HG02588 (cell line): ENCODE measurements around the gene AHCYL2.

Source experiments
- ATAC-seq: cut with Tn5 transposase; IDR thresholded peaks from one replicate; pipeline ENCODE4 v1.9.1; 2021; ENCODE audit warnings: mild to moderate bottlenecking, moderate library complexity; ENCODE audit not compliant: unreplicated experiment

AHCYL2 gene

DNA sequence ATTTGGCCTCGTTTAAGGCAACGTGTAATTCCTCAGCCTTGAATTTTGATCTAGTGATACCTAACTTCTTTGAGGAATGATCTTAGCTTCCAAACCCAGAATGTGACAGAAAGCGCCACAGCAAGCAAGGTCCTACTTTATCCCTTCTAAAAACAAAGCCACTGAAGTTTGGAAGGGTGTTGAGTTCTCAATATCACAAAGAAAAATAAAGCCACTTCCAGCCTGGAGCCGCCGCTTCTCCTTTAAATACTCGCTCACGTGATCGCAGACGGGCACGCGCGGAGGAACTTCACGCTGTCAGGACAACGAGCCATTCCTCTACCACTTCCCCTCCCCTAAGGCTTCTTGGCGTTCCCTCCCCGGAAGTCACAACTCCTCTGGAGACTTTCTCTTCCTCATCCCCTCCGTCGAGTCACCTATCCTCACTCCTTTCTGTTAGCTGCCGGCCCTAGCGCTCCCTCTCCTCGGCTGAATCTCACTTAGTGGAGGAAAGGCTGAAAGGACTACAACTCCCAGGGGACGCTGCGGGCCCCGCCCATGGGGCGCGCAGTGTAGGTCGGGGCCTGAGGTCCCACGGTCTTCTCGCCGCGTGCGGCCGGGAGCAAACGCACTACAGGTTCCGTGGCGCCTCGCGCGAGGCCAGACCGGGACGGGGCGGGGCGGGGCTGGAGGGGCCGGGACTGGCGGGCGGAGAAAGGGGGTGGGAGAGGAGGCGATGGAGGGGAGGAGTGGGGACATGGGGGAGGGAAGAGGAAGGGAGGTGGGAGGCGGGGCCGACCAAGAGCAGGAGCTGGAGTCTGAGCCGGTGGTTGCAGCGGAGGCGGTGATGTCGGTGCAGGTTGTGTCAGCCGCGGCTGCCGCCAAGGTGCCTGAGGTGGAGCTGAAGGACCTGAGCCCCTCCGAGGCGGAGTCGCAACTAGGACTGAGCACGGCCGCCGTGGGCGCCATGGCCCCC is at the start of gene AHCYL2:
TSS of gene AHCYL2 (plus strand) at position 780 of the 955 bp plus-strand sequence.
- peak; percentile 90 for ATAC-seq

DNA sequence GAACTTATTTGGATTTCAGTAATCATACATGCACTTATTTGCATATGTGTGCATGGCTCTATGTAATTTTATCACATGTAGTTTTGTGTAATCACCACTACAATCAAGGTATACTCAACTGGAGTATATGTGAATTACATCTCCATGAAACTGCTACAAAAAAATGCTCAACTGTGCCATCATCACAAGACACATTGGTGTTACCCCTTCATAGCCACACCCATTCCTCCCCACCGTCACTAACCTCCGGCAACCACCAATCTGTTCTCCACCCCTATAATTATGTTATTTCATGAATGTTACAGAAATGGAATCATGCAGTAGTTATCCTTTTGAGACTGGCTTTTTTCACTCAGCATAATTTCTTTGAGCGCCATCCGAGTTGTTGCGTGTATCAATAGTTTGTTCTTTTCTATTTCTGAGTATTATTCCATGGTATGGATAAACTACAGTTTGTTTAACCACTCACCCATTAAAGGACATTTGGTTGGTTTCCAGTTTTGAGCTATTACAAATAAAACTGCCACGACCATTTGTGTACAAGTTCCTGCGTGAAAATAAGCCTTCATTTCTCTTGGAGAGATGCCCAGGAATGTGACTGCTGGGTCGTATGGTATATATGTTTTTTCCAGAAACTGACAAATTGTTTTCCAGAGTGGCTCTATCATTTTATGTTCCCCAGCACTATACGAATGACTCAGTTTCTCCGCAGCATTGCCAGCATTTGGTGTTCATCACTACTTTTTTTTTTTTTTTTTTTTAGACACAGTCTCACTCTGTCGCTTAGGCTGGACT is 47.7 kb upstream of the AHCYL2 start:
- ATAC-seq: no peak

DNA sequence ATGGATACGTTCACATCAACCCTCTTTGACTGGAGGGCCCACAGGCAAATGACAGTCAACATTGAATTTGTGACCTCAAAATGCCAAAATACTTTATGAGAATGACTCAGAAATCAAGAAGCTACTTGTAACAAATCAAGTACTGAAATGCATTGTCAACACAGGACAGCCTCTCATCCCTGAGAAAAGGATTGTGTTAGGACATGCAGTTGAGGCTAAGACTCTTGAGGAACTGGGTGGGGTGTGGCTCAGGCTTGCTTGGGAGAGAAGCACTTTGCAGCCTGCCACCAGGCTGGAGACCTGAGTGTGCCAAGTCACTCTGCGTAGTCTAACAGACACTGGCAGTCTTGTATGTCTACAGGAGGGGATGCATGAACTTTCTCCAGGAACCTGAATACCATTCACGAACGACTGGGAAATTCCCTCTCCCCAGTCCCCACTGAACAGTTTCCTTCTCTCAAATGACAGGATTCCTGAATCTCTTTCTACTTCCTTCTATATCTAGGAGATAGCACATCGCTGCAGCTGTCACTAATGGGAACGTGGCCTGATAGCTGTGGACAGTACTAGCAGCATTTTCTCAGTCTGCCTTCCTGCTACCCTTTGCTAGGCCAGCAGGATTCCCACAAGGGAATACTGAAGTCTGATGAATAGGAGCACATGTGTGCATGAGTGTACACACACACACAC is 39.7 kb upstream of the AHCYL2 start:
- ATAC-seq: no peak

DNA sequence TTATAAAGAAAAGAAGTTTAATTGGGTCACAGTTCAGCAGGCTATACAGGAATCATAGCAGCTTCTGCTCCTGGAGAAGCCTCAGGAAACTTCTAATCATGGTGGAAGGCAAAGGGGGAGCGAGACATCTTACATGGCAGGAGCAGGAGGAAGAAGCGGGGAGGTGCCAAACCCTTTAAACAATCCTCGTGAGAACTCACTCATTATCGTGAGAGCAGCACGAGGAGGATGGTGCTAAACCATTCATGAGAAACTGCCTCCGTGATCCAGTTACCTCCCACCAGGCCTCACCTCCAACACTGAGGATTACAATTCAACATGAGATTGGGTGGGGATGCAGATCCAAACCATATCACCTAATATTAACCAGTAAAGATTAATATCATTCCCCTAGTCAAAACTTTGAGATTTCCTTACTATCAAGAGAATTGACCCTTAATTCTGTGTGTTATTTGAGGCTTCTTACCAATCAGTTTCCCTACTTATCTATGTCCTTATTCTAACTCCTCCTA is 38.0 kb upstream of the AHCYL2 start:
- no peak for ATAC-seq

DNA sequence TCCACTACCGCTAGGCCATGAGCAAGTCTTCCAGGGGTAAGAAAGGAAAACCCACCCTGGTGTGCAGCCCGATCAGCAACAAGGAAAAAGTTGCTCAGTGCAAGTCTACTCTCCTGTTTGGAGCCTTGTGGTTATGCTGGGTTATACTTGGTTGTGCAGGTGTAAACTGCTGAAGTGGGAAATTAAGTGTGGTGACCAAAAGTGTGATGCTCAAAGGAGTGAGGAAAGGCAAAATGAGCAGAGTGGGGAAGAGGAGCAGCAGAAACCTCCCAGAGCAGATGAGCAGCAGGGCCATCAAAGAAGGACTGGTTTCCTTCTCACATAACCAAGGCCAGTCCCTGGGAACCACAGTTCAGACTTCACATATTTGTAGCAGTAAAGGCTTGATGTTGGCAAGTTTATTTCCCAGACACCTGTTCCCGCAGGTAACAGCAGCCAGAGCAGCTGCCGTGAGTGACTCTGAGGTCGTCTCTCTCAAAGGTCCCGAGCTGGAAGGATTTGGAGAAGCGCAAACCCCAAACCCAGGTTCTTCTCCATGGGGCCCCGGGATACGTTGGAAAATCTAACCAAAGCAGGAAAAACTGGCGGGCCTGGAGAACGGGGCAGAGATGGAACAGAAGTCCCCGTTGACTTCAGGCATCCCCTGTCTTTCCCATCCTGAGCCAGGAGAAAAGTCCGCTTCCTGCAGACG is 37.0 kb upstream of the AHCYL2 start:
- no peak for ATAC-seq

DNA sequence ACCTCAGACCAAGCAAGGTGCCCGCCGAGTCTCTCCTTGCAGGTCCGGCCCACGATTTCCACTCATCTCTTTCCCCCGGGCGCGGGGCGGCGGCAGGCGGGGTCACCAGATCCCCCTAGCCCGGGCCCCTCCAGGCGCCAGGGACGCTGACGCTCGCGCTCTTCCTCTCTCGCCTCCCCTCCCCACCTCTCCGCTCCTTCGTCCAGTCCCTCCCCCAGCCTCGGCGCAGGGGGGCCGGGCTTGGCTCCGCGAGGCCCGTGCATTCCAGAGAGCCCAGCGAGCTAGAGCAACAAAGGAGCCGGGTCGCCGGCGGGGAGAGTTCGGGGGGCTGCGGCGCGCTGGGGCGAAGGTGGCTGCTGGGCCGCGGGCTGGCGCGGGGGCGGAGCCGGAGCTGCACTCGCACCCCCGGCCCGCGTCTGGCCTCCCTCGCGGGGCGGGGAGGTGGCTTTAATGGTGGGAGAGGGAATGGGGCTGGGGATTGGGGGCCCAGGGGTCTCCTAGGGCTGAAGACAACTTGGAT is 36.4 kb upstream of the AHCYL2 start, which contains the start of gene SMO:
TSS of gene SMO (plus strand) at position 262 of the 520 bp plus-strand sequence. CDS start 519 bp downstream, outside the sequence.
- no peak for ATAC-seq

DNA sequence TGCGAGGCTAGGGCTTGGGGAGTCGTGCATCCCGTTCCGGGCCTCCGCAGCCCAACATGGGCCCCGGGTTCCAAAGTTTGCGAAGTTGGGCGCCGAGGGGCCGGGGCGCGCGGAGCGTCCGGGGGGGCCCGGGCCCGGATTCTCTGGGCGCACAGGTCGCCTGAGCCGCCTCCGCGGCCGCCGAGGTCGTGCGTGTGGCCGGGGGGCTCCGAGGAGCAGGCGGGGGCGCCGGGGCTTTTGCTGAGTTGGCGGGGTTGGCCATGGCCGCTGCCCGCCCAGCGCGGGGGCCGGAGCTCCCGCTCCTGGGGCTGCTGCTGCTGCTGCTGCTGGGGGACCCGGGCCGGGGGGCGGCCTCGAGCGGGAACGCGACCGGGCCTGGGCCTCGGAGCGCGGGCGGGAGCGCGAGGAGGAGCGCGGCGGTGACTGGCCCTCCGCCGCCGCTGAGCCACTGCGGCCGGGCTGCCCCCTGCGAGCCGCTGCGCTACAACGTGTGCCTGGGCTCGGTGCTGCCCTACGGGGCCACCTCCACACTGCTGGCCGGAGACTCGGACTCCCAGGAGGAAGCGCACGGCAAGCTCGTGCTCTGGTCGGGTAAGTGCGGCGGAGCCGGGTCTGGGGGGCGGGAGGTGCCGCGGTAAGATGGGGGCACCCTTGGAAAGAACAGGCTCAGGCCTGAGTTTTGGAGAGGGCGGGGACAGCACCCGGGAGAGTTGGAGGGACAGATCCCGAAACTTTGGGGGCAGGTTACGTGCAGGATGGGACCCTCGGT is 35.8 kb upstream of the AHCYL2 start:
- no peak for ATAC-seq

DNA sequence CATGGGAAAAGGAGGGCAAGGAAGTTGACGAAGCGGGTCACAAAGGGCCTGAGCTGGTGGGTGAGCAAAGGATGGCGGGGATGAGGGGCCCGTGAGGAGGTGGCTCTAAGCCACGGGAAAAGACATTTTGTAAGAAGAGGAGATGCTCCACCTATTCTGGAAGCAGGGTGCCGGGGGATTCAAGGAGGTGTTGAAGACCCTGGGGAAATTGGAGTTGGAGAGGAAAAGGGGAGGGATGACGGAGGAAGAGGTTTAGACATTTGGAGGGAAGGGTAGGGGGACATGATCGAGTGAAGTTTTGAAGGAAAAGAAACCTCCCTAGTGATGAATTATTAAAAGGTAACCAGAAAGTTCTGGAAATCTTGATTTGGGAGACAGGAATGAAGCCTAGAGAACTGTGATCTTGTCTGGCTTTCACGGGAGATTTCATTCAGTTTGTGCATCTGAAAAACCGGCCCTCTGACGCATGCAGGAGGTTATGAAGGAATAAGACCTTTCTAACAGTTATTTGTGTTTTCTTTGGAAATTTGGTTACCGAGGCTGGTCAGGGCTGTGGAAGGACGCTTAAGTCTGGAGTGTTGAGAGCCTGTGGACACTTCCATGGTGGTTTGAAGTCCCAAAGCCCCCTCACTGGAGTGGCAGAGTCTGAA is 35.0 kb upstream of the AHCYL2 start:
- no peak for ATAC-seq

DNA sequence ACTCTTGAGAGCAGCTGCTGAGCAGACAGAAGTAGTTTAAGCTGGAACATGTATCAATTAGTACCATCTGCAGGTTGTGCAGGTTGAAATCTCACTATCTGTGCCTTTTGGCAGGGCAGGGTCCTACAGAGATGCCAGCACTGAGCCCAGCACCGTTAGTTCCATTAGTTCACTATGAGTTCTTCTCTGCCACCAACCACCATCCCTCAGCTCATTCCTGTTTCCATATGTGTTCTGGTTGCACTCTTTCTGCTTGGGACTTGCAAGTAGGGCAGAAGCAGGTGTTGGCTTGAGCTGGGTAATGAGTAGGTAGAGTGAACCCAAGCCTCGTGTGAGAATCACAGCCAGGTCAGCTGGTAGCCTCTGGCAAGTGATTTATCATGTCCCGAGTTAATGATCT is 33.6 kb upstream of the AHCYL2 start:
- no peak for ATAC-seq

DNA sequence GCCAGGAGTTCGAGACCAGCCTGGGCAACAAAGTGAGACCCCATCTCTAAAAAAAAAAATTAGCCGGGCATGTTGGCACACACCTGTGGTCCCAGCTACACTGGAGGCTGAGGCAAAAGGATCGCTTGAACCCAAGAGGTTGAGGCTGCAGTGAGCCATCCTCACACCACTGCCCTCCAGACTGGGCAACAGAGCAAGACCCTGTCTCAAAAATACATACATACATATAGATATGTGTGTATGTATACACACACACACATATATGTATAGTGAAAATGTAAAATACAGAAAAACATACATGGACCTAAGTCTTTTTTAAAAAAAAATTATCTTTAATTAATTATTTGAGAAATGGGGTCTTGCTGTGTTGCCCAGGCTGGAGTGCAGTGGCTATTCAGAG is 30.9 kb upstream of the AHCYL2 start:
- ATAC-seq: no peak

DNA sequence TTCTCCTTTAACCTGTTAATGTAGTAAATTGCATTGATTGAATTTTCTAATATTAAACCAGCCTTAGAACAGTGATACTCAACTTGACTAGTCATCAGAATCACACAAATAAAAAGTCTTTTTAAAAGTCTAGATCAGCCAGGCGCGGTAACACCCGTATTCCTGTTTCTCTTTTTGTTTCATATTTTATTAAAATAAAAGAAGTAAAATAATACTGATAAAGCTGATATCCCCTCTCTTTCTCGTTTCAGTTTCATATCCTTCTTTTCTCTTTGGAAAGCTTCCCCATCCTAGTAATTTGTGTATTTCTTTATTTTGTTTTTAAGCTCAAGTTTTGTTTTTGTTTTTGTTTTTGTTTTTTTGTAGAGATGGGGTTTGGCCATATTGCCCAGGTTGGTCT is 27.1 kb upstream of the AHCYL2 start:
- ATAC-seq: no peak

DNA sequence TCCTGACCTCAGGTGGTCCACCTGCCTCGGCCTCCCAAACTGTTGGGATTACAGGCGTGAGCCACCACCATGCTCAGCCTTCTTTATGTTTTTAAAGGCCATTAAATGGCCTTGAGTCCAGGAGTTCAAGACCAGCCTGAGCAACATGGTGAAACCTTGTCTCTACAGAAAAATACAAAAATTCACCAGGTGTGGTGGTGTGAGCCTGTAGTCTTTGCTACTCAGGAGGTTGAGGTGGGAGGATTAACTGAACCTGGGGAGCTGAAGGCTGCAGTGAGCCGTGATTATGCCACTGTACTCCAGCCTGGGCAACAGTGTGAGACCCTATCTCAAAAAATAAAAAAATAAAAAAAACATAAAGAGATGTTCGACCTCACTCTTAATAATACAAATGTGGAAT is 25.4 kb upstream of the AHCYL2 start:
- ATAC-seq: no peak

DNA sequence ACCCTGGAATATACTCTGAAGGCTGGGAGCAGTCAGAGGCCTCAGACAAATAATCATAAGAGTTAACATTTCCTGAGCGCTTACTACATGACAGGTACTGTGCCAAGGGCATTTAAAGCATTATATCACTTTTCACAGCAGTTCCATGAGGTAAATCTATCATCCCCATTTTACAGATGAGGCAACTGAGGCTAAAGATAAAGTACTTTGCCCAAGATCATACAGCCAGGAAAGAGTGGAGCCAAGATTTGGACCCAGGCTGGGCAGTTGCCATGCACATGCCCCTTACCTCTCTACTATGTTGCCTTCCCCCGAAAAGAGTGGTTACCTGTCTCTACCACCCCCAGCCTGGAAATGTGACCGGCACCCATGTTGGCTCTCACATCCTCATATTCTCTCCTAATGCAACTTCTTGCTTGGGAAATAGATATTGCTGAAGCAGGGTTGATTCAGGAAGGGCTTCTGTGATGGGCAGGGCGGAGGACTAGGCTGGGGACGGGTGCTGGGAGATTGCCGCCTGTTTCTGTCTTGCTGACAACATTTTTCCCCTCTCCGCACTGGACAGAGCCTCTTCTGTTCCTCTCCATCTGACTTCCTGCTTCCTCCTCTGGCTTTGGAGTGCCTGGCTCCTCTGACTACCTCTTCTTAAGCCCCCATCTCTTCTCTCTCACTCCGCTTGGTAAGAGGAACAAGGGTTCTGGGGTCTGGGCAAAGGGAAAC is 22.6 kb upstream of the AHCYL2 start:
- no peak for ATAC-seq

DNA sequence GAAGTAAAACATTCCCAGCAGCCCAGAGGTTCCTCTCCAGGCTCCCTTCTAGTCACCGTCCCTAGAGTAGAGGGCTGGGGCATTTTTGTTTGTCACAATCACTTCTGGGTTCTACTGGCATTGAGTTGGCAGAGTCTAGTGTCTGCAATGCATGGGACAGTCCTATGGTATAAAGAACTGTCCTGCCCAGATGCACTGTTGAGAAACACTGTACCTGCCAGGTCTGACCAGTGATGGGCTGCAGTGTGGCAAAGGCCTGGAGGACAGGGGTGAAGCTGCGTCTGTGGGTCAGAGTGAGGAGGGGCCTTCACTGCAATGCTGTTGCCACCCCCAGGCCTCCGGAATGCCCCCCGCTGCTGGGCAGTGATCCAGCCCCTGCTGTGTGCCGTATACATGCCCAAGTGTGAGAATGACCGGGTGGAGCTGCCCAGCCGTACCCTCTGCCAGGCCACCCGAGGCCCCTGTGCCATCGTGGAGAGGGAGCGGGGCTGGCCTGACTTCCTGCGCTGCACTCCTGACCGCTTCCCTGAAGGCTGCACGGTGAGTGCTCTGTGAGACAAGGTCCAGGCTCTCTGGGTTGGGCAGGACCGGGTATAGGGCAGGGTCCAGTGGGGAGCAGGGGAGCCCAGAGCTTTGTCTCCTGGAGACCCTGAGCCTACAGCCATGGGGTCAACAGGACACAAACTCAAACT is 21.6 kb upstream of the AHCYL2 start:
- ATAC-seq: no peak

DNA sequence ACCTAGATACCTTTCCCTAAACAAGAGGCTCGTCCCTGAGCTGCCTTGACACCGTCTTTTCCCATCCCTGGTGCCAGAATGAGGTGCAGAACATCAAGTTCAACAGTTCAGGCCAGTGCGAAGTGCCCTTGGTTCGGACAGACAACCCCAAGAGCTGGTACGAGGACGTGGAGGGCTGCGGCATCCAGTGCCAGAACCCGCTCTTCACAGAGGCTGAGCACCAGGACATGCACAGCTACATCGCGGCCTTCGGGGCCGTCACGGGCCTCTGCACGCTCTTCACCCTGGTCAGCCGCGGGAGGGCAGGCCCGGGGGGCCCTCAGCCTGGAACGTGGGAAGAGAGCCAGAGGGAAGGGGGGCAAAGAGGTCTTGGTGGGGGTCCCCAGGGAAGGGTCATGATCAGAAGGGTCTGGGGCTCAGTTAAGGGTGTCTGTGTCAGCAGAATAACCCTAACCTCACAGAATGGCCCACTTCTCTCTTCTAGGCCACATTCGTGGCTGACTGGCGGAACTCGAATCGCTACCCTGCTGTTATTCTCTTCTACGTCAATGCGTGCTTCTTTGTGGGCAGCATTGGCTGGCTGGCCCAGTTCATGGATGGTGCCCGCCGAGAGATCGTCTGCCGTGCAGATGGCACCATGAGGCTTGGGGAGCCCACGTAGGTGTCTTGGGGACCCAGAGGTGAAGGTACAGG is 19.6 kb upstream of the AHCYL2 start:
- no peak for ATAC-seq

DNA sequence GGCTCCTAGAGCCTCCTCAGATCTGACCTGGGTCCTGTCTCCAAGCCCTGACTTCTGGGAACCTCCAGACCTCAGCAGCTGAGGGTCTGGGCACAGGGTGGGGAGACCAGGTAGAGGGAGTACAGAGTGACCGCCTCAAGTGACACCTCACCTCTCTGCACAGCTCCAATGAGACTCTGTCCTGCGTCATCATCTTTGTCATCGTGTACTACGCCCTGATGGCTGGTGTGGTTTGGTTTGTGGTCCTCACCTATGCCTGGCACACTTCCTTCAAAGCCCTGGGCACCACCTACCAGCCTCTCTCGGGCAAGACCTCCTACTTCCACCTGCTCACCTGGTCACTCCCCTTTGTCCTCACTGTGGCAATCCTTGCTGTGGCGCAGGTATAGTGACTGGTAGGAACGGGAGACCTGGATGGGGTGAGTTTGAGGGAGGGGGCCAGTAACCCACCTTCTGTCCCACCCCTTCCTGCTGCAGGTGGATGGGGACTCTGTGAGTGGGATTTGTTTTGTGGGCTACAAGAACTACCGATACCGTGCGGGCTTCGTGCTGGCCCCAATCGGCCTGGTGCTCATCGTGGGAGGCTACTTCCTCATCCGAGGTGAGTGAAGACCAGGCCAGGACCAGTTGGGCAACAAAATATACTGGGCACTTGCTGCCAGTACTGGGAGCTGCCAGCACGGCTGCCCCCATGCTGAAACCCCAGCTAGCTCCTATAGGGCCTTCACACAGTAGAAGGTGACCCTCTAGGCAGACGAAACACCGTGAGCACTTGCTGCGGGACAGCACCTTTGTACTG is 18.6 kb upstream of the AHCYL2 start:
- no peak for ATAC-seq
